ENCODE data around the gene PRKAG1.
A peak's percentile ranks its signal among the peaks of the same experiment; 100 is the strongest.

Gene PRKAG1

DNA sequence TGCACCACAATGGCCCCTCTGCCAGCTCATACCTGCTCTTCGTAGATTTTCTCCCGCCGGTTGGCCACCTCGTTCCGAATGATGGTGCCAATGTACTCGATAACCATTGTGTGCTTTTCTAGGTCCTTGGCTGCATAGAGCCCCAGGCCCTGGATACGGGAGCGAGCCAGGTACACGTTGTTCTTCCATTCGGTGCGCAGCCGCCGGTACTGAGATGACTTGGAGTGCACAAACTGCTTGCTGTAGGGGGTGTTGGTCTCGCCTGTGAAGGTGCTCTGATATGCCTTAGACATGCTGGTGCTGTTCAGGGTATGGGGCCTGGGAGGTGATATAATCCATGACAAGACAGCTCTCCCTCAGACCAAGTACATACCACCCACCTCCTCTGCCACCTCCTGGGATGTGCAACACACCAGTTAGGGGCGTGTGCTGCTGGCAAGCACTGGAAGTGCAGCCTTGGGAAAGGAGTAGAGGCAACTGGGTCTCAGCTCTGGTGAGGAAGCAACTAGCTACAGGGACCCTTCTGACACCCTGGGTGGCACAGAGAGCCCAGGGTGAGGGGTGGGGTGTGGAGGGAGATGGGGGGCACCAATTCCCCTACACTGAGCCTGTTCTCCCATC lies 4.1 kb upstream of the PRKAG1 start:
- H3K27ac ChIP-seq = no peak overlapping the region
- H3K4me3 ChIP-seq (ENCODE audit: low read depth, low read length) = no peak overlapping the region
- in situ Hi-C loops (cut with HindIII; ENCODE audit: low pct_ligation_motif_present, low sequenced_read_pairs) = no loop called here
- TF ChIP-seq, protein P1, sequence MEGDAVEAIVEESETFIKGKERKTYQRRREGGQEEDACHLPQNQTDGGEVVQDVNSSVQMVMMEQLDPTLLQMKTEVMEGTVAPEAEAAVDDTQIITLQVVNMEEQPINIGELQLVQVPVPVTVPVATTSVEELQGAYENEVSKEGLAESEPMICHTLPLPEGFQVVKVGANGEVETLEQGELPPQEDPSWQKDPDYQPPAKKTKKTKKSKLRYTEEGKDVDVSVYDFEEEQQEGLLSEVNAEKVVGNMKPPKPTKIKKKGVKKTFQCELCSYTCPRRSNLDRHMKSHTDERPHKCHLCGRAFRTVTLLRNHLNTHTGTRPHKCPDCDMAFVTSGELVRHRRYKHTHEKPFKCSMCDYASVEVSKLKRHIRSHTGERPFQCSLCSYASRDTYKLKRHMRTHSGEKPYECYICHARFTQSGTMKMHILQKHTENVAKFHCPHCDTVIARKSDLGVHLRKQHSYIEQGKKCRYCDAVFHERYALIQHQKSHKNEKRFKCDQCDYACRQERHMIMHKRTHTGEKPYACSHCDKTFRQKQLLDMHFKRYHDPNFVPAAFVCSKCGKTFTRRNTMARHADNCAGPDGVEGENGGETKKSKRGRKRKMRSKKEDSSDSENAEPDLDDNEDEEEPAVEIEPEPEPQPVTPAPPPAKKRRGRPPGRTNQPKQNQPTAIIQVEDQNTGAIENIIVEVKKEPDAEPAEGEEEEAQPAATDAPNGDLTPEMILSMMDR (IDR thresholded peaks at IDR 0.05; ENCODE audit: low read depth, low read length, missing control alignments) = no peak
- no peak for DNase-seq
- H3K36me3 ChIP-seq (replicated peaks) = peaks cover 48% of the 10 kb centered on the region
- H3K27me3 ChIP-seq (replicated peaks) = no peaks in the 10 kb centered on the region

DNA sequence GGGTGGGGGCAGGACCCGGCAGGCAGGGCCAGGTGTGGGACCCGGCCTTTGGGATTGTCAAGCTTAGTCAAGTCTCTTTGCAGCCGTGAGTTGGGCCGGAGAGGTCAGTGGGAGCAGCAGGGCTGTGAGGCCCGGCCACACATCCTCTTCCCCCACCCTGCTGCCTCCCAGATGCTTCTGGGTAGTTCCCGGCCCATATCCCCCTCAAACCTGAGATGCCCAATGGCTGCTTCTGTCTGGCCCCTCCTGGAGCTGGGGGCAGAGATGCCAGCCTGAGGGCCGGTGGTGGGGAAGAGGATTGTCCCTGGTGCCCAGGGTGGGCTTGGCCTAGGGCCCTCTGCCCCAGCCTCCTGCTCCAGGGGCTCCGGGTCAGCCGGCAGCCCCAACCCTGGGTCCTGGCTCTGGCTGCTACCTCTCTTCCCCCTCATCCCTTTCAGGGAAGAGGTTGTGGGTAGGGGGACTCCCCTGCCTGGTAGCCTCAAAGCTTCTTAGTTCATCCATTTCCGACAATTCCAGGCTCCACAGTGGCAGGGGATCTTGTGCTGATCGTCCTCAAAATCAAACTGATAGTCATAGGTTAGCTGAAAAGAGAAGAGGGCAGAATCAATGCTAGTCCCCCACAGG lies 2.8 kb upstream of the PRKAG1 start:
- Histone ChIP-seq H3K36me3 (replicated peaks) (peaks cover 40% of the 10 kb centered on the region), H3K4me3 (ENCODE audit: low read depth, low read length) (no peak overlapping the region), H3K27ac (no peak overlapping the region), H3K27me3 (replicated peaks) (no peaks in the 10 kb centered on the region)
- in situ Hi-C loops (cut with HindIII; ENCODE audit: low pct_ligation_motif_present, low sequenced_read_pairs) = no loop called here
- TF ChIP-seq, protein P1 (IDR thresholded peaks at IDR 0.05; ENCODE audit: low read depth, low read length, missing control alignments) = no peak
- no peak for DNase-seq

DNA sequence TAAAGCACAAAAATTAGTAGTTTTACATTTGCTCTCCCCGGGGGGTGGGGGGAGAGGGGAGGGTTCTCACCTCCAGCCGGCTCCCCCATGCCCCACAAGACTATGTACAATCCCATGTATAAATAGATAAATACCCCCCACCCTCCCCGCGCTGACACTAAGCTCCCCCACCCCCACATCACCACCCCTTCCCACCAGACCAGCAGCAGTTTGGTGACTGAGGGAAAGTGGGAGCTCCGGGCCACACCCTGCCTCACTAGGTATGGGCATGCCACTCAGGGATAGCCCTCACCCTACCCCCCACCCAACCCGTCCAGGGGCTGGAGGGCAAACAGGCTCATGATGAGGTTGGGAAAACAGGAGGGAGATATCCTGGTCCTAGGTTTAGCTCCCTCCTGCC lies 1.9 kb upstream of the PRKAG1 start:
- in situ Hi-C loops (cut with HindIII; ENCODE audit: low pct_ligation_motif_present, low sequenced_read_pairs) = no loop called here
- Histone ChIP-seq H3K36me3 (replicated peaks) (peaks cover 33% of the 10 kb centered on the region), H3K27me3 (replicated peaks) (no peaks in the 10 kb centered on the region), H3K4me3 (ENCODE audit: low read depth, low read length) (no peak overlapping the region), H3K27ac (no peak overlapping the region)
- TF ChIP-seq, protein P1 (IDR thresholded peaks at IDR 0.05; ENCODE audit: low read depth, low read length, missing control alignments) = no peak
- no peak for DNase-seq

DNA sequence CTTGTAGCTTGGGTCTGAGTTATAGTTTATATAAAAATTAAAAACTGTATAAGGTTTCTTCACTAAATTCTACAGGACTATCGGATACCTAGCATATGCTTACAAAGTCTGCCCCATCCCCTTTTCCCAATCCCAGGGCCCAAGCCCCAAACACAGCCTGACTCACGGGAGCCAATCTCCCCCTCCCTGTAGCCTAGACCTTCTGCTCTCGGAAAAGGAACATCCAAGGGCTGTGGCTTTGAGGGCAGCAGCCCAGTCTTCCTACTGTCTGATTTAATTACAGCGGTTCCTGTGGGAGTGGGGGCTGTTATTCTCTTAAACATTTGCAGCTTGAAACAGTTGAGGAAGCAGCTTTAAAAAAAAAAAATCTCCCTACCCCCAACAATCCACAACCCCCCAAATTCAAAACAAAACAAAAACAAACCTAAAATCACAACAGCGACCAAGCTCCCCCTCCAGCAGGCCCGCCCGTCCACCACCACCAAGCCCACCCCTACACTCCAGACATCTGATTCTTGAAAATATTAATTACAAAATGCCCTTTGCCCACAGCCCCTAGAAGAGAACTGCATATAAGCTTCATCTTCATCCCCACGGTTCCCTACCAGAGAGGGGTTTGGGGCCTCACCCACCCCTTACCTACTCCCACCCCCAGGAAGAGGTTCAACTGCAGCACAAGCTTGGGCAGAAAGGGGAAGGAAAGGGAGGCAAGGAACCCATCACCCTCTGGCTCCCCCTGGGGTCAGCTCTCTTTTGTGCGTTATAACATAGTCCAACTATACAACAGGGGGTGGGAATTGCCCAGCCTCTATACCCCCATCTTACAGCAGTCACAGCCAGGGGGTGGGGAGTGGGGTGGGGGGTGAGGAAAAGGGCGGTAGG lies 1.1 kb upstream of the PRKAG1 start:
- in situ Hi-C loops (cut with HindIII; ENCODE audit: low pct_ligation_motif_present, low sequenced_read_pairs) = no loop called here
- no peaks in the 10 kb centered on the region for H3K27me3 ChIP-seq (replicated peaks)
- H3K4me3 ChIP-seq (ENCODE audit: low read depth, low read length) = no peak overlapping the region
- peak overlapping the region; percentile 91 for H3K27ac ChIP-seq
- peaks cover 31% of the 10 kb centered on the region for H3K36me3 ChIP-seq (replicated peaks)
- peak; percentile 40 for DNase-seq
- TF ChIP-seq, protein P1 (IDR thresholded peaks at IDR 0.05; ENCODE audit: low read depth, low read length, missing control alignments) = peak; percentile 69

DNA sequence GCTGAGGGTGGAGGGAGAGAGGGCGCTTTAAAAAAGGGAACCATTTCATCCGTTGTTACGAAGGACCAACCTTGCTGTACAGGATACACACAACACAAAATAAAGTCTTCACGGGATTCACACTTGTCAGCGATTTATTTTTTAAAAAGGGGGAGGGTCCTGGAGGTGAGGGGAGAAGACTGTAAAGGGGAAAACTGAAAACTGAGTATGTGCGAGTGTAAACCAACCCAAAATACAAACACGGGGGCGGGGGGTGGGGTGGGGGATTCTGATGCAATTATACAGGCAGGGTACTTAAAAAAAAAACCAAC lies 499 bp upstream of the PRKAG1 start:
- Histone ChIP-seq H3K4me3 (ENCODE audit: low read depth, low read length) (peak overlapping the region; percentile 99), H3K36me3 (replicated peaks) (peaks cover 28% of the 10 kb centered on the region), H3K27me3 (replicated peaks) (no peaks in the 10 kb centered on the region), H3K27ac (peak overlapping the region; percentile 91)
- TF ChIP-seq, protein P1 (IDR thresholded peaks at IDR 0.05; ENCODE audit: low read depth, low read length, missing control alignments) = no peak
- no peak for DNase-seq
- in situ Hi-C loops (cut with HindIII; ENCODE audit: low pct_ligation_motif_present, low sequenced_read_pairs) = no loop called here
